Gastroesophageal sphincter (tissue), 4 donors: ENCODE measurements around the gene MEIS3. TPM values are rescaled to one million over a fixed set of nuclear protein-coding genes. Genes with fewer than 3 reads are reported as not detected.

ENCODE experiments used
- ATAC-seq: fragments of 150-250 bp; one replicate; pipeline ENCODE4 v1.9.1; 2016; ENCODE audit warnings: mild to moderate bottlenecking, moderate library complexity
- H3K27ac ChIP-seq, 4 donors: fragments of 200-600 bp; sonication (generic) in 3 of 4; 1 replicate in 3 of 4; 2 replicates in 1 of 4; pipeline ENCODE4 v1.5.1; 2016 to 2019
- H3K27me3 ChIP-seq: fragments of 200-600 bp; sonication (generic); one replicate; pipeline ENCODE4 v1.5.1; 2019
- H3K36me3 ChIP-seq, 2 donors: fragments of 200-600 bp; sonication (generic); one replicate each; pipeline ENCODE4 v1.5.1; 2019; ENCODE audit warnings: control low read depth in 1 of 2
- H3K4me1 ChIP-seq, 3 donors: fragments of 200-600 bp; sonication (generic); 1 replicate in 2 of 3; 2 replicates in 1 of 3; pipeline ENCODE4 v1.5.1; 2016 to 2019; ENCODE audit warnings: control low read depth in 2 of 3
- H3K4me3 ChIP-seq, 2 donors: fragments of 200-600 bp; sonication (generic); one replicate each; pipeline ENCODE4 v1.5.1; 2019; ENCODE audit warnings: mild to moderate bottlenecking in 1 of 2, moderate library complexity in 1 of 2
- H3K9me3 ChIP-seq, 3 donors: fragments of 200-600 bp; sonication (generic); one replicate each; pipeline ENCODE4 v1.5.1; 2017 to 2019; ENCODE audit warnings: control low read depth in 2 of 3
- EP300 ChIP-seq: sonication (generic); formaldehyde crosslinking; IDR thresholded peaks from one replicate; pipeline ENCODE4 v1.6.1; 2017; ENCODE audit warnings: antibody characterized with exemption, mild to moderate bottlenecking
- POLR2A ChIP-seq, 2 donors: fragments of 450-650 bp; IDR thresholded peaks; one replicate each; pipeline ENCODE4 v1.6.1; 2017; ENCODE audit warnings: antibody characterized with exemption in 2 of 2, mild to moderate bottlenecking in 2 of 2, moderate library complexity in 1 of 2
- POLR2AphosphoS5 ChIP-seq: sonication (generic); formaldehyde crosslinking; IDR thresholded peaks from one replicate; pipeline ENCODE4 v1.6.1; 2017; ENCODE audit warnings: antibody characterized with exemption
- WGBS, 2 donors: methylation state at CpG; one replicate each; pipeline ENCODE4 v1.1.5; 2018; ENCODE audit warnings: low coverage in 1 of 2; 5-methylcytosine and 5-hydroxymethylcytosine counted together
- total RNA-seq, 4 donors: library from RNA; depleted of rRNA; stranded (reverse); fragments of >200 nt; gene quantifications; one replicate each; pipeline ENCODE4 v1.1.0, GENCODE V29; 2016
- TF ChIP-seq, protein P1 (sequence below), 4 experiments: fragments of 200-600 bp in 2 of 4; fragments of 450-650 bp in 2 of 4; sonication (generic) in 1 of 4; IDR thresholded peaks; one replicate each; pipeline ENCODE4 v1.5.1; 2017 to 2019; ENCODE audit warnings: antibody characterized with exemption in 4 of 4, mild to moderate bottlenecking in 2 of 4, moderate library complexity in 2 of 4

Gene MEIS3
- total RNA-seq, result 10 to 100 TPM; 23.5 to 37.2 (median 30.3) TPM

DNA sequence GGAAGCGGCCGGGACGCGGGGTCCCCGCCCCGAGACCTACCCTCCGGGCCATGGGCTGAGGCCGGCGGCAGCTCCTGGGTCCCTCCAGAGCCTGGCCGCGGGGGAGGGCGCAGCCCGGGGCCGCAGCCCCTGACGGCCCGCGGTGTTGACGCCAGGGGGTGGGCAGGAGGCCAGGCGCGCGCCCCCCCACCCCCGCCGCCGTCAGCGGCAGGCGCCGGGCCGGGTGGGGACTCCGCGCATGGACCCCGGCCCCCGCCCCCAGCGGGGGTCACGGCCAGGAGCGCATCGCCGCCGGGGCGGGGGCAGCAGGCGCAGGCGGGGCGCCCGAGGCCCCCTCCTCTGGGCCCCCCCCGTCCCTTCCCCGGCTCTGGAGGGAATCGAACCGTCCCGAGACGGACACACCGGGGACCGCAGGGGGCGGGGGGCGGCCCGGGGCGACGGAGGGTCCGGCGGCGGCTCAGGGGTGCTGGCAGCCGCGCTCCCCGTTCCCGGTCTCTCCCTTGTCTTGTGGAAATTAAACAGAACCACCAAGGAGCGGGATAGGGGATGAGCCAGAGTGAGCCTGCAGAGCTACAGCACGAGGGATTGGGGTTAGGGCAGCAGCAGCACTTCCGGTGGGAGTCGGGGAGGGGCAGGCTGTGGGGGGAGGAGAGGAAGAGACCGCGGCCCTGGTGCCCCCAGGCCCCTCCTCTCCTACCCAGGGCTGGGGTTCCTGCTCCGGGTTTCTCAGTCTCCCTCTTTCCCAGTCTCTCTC, at the start of gene MEIS3:
Gene MEIS3 (minus strand): TSS at position 498 of the 754 bp plus-strand sequence. CDS start 446 bp downstream, at position 52.
- peak; percentile 54 for ATAC-seq
- peaks cover 0 to 6% of the 10 kb centered on the region in 2 donors for H3K36me3 ChIP-seq
- TF ChIP-seq EP300, result no peak
- TF ChIP-seq, protein P1, sequence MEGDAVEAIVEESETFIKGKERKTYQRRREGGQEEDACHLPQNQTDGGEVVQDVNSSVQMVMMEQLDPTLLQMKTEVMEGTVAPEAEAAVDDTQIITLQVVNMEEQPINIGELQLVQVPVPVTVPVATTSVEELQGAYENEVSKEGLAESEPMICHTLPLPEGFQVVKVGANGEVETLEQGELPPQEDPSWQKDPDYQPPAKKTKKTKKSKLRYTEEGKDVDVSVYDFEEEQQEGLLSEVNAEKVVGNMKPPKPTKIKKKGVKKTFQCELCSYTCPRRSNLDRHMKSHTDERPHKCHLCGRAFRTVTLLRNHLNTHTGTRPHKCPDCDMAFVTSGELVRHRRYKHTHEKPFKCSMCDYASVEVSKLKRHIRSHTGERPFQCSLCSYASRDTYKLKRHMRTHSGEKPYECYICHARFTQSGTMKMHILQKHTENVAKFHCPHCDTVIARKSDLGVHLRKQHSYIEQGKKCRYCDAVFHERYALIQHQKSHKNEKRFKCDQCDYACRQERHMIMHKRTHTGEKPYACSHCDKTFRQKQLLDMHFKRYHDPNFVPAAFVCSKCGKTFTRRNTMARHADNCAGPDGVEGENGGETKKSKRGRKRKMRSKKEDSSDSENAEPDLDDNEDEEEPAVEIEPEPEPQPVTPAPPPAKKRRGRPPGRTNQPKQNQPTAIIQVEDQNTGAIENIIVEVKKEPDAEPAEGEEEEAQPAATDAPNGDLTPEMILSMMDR (IDR thresholded peaks at IDR 0.05), result no peak
- TF ChIP-seq POLR2AphosphoS5, result no peak
- no peak for TF ChIP-seq POLR2A (IDR thresholded peaks at IDR 0.05)
- peaks cover 82% of the 10 kb centered on the region for H3K27me3 ChIP-seq
- 9% methylated on average over 7 of the region's 70 CpGs; no CpG with 5 or more reads in 1 of the 2 donors for WGBS, 2 donors
- peak within 1 kb of the TSS in 3 of 4 donors; percentile 37 to 70 (median 55) for H3K27ac ChIP-seq
- peaks cover 0 to 41% (median 8%) of the 10 kb centered on the region in 3 donors for H3K4me1 ChIP-seq
- H3K4me3 ChIP-seq, result peak within 1 kb of the TSS; percentile 49 to 63
- H3K9me3 ChIP-seq, result no peaks in the 10 kb centered on the region

DNA sequence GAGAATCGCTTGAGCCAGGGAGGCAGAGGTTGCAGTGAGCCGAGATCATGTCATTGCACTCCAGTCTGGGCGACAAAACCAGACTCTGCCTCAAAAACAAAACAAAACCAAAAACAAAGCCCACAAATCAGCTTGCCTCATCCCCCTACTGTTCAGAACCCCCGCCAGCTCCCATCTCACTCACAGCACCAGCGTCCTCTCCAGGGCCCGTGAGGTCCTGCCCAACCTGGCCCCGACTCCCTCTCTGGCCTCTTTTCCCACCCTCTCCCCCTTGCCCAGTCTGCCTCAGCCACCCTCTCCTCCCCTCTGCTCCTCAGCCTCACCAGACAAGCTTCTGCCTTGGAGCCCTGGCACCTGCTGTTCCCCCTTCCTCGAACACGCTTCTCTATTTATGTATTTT, 48.6 kb upstream of the MEIS3 start:
- 36 to 41% methylated on average over 7 to 9 of the region's 9 CpGs for WGBS, 2 donors
- Histone ChIP-seq H3K27me3 (peaks cover 35% of the 10 kb centered on the region), H3K4me3 (no peak overlapping the region), H3K9me3 (no peaks in the 10 kb centered on the region), H3K36me3 (peaks cover 0 to 5% of the 10 kb centered on the region in 2 donors), H3K27ac (peak overlapping the region in 1 of 4 donors; percentile 76), H3K4me1 (peaks cover 0 to 44% (median 13%) of the 10 kb centered on the region in 3 donors)
- no peak for ATAC-seq
- TF ChIP-seq, protein P1 (IDR thresholded peaks at IDR 0.05), result no peak
- TF ChIP-seq POLR2A (IDR thresholded peaks at IDR 0.05), result no peak
- no peak for TF ChIP-seq POLR2AphosphoS5
- TF ChIP-seq EP300, result no peak

DNA sequence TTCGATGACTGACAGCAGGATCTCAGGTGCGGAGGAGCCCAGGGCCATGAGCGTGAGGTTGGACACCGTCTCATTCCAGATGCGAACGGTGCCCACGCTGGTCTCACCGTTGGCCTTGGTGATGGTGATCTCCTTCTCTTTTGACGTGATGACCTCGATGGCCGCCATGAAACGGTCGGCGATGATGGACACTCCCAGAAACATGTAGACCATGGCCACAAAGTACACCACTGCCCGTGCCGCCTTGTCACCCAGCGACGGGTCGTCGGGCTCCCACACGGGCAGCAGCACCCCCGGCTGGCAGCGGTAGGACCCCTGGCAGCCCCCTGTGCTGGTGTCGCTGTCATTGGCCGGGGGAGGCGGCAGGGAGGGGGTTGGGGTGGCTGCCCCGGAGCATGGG, 46.6 kb upstream of the MEIS3 start:
- H3K9me3 ChIP-seq, result no peaks in the 10 kb centered on the region
- WGBS, 2 donors, result 100% methylated on average over 4 of the region's 27 CpGs; no CpG with 5 or more reads in 1 of the 2 donors
- no peak overlapping the region for H3K27ac ChIP-seq
- H3K27me3 ChIP-seq, result peaks cover 17% of the 10 kb centered on the region
- peaks cover 0 to 5% of the 10 kb centered on the region in 2 donors for H3K36me3 ChIP-seq
- no peak for TF ChIP-seq EP300
- TF ChIP-seq POLR2A (IDR thresholded peaks at IDR 0.05), result no peak
- TF ChIP-seq, protein P1 (IDR thresholded peaks at IDR 0.05), result no peak
- TF ChIP-seq POLR2AphosphoS5, result no peak
- H3K4me3 ChIP-seq, result no peak overlapping the region
- peaks cover 0 to 25% (median 0%) of the 10 kb centered on the region in 3 donors for H3K4me1 ChIP-seq
- ATAC-seq, result no peak

DNA sequence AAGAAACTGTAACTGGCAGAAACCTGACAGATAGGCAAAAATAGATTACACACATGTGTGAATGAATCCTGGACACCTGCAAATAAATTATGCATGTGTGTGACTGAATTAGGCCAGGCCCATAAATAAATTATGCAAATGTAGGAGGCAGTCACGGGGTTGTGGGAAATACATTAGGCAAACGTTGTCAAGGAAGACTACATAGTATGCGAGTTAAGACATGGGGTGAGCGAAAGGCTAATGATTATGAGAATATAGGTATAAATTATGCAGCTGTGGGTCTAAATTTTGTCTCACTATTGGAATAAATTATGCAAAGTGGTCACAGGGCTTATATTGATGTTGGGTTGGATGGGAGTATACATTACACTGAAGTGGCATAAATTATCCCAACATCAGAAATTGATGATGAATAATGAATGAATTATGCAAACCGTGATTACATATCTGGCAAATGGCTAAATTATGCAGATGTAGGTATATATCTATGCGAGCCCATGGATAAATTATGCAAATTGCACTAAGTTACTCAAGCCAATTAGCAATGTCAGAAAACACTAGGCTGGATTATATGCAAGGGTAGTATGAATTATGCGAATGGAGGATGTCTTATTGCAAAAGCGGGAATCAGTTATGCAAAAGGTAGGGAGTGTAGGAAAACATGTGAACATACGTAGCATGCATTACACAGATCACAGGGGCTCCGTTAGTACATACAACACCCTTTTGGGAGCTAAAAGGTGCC, 45.5 kb upstream of the MEIS3 start:
- Histone ChIP-seq H3K27ac (no peak overlapping the region), H3K36me3 (peaks cover 0 to 14% of the 10 kb centered on the region in 2 donors), H3K4me1 (peaks cover 0 to 14% (median 0%) of the 10 kb centered on the region in 3 donors), H3K9me3 (no peaks in the 10 kb centered on the region), H3K4me3 (no peak overlapping the region), H3K27me3 (peaks cover 17% of the 10 kb centered on the region)
- TF ChIP-seq POLR2AphosphoS5, result no peak
- no peak for TF ChIP-seq EP300
- TF ChIP-seq POLR2A (IDR thresholded peaks at IDR 0.05), result no peak
- no peak for ATAC-seq
- WGBS, 2 donors, result 71 to 76% methylated on average over 10 of the region's 10 CpGs

DNA sequence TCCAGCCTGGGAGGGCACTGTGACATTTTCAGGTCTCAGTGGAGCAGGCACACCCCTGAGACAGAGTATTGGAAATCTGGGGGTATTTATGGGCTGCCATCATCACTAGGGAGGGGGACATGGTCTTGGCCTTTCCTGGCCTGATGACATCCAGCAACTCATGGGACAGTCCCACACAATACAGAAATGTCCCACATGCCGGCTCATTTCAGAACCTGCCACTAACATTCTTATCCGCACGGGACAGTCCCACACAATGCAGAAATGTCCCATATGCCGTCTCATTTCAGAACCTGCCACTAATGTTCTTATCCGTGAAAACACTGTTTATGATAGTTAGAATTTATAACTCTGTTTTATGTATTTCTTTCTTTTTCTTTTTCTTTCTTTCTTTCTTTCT, 42.5 kb upstream of the MEIS3 start:
- H3K4me1 ChIP-seq, result peaks cover 0 to 7% (median 0%) of the 10 kb centered on the region in 3 donors
- ATAC-seq, result no peak
- no peak overlapping the region for H3K27ac ChIP-seq
- TF ChIP-seq, protein P1 (IDR thresholded peaks at IDR 0.05), result no peak
- TF ChIP-seq EP300 (no peak), POLR2A (IDR thresholded peaks at IDR 0.05) (no peak), POLR2AphosphoS5 (no peak)
- H3K36me3 ChIP-seq, result peaks cover 0 to 20% of the 10 kb centered on the region in 2 donors
- no peak overlapping the region for H3K4me3 ChIP-seq
- H3K27me3 ChIP-seq, result peaks cover 39% of the 10 kb centered on the region
- no peaks in the 10 kb centered on the region for H3K9me3 ChIP-seq
- 89 to 100% methylated on average over 2 to 5 of the region's 5 CpGs for WGBS, 2 donors
